HepG2 (cell line): ENCODE measurements around the gene G0S2. TPM values are rescaled to one million over a fixed set of nuclear protein-coding genes. Genes with fewer than 3 reads are reported as not detected.

Experiments used
- ATAC-seq: fragments of 200-7000 bp; cut with Tn5 transposase; 3 replicates; pipeline ENCODE4 v1.9.1; 2020; ENCODE audit warnings: mild to moderate bottlenecking, moderate library complexity
- BruUV-seq: library from RNA; stranded (reverse); fragments of 400-500 nt; replicated peaks from 2 replicates; lab custom pipeline; 2021; lab: Mats Ljungman, UMichigan
- CTCF ChIA-PET: fragments of 300-600 bp; formaldehyde crosslinking; extraction: SDS; loops from one replicate; lab custom pipeline; 2021; ENCODE audit warnings: low total read pairs, inconsistent platforms, low intra/inter-chr PET ratio; lab: Yijun Ruan, JAX
- POLR2A ChIA-PET: fragments of 350-600 bp; sonication (Branson Sonifier 250); formaldehyde crosslinking; loops from one replicate; lab custom pipeline; 2020; ENCODE audit warnings: antibody characterized with exemption, inconsistent platforms; lab: Yijun Ruan, JAX
- DNase-seq: peaks from one replicate; pipeline ENCODE4 v3.0.0-alpha.2; 2015; ENCODE audit warnings: low spot score
- FAIRE-seq: peaks from 3 replicates; lab custom pipeline; 2011; peaks lifted over from hg19 to GRCh38; lab: Jason Lieb, UNC
- H2AFZ ChIP-seq: one replicate; pipeline ENCODE4 v1.6.1; 2011; ENCODE audit warnings: low read length, inconsistent platforms
- H3K27ac ChIP-seq: fragments of 300-600 bp; 3 replicates; pipeline ENCODE4 v1.8.0; 2011; ENCODE audit warnings: mixed run types, mild to moderate bottlenecking, mixed read lengths, low read length, inconsistent platforms; ENCODE audit not compliant: insufficient read depth; ENCODE audit errors: extremely low read length
- H3K27me3 ChIP-seq, 2 experiments: fragments of 200-600 bp in 1 of 2; 2 replicates in 1 of 2; 3 replicates in 1 of 2; pipeline versions ENCODE4 v1.6.0 to v1.8.0; 2011; ENCODE audit warnings: low read length in 2 of 2, mild to moderate bottlenecking in 2 of 2, moderate library complexity in 2 of 2, inconsistent platforms in 1 of 2; ENCODE audit not compliant: insufficient read depth in 2 of 2, control insufficient read depth in 1 of 2
- H3K36me3 ChIP-seq, 2 experiments: fragments of 200-600 bp in 1 of 2; replicated peaks in 1 of 2; 2 replicates in 1 of 2; 3 replicates in 1 of 2; pipeline versions ENCODE4 v1.5.1 to v1.8.0; 2011; ENCODE audit warnings: low read length in 2 of 2, inconsistent platforms in 1 of 2; ENCODE audit not compliant: insufficient read depth in 2 of 2, control insufficient read depth in 1 of 2
- H3K4me1 ChIP-seq: 2 replicates; pipeline ENCODE4 v1.5.1; 2012; ENCODE audit warnings: low read length, inconsistent platforms; ENCODE audit not compliant: insufficient read depth
- H3K4me2 ChIP-seq: 2 replicates; pipeline ENCODE4 v1.6.0; 2011; ENCODE audit warnings: low read depth, low read length, inconsistent platforms
- H3K4me3 ChIP-seq, 3 experiments: fragments of 200-600 bp in 1 of 3; sonication (generic), shearing (Covaris generic) in 1 of 3; replicated peaks in 1 of 3; 2 replicates each; pipeline ENCODE4 v1.5.1; 2011 to 2016; ENCODE audit warnings: low read length in 3 of 3, inconsistent platforms in 2 of 3, low read depth in 2 of 3, mild to moderate bottlenecking in 2 of 3, control low read depth in 1 of 3, mixed read lengths in 1 of 3; ENCODE audit not compliant: insufficient read depth in 1 of 3
- H3K79me2 ChIP-seq: one replicate; pipeline ENCODE4 v1.6.1; 2011; ENCODE audit warnings: low read length, inconsistent platforms; ENCODE audit not compliant: insufficient read depth
- H3K9ac ChIP-seq: 2 replicates; pipeline ENCODE4 v1.6.0; 2011; ENCODE audit warnings: mild to moderate bottlenecking, low read depth, low read length, inconsistent platforms; ENCODE audit not compliant: insufficient read depth
- H3K9me3 ChIP-seq: 2 replicates; pipeline ENCODE4 v1.5.1; 2012; ENCODE audit warnings: mild to moderate bottlenecking, low read length
- H4K20me1 ChIP-seq: 2 replicates; pipeline ENCODE4 v1.6.0; 2011; ENCODE audit warnings: inconsistent platforms, mild to moderate bottlenecking, low read length, moderate library complexity; ENCODE audit not compliant: insufficient read depth
- FOXM1 ChIP-seq: sonication (generic); formaldehyde crosslinking; IDR thresholded peaks from 2 replicates; pipeline ENCODE4 v1.5.0; 2020; ENCODE audit warnings: missing genetic modification reagents
- FOXO1 ChIP-seq: sonication (generic); formaldehyde crosslinking; IDR thresholded peaks from 2 replicates; pipeline ENCODE4 v1.4.0; 2020; ENCODE audit warnings: missing genetic modification reagents
- HOXA3 ChIP-seq: sonication (generic); formaldehyde crosslinking; IDR thresholded peaks from 2 replicates; pipeline ENCODE4 v1.5.0; 2020; ENCODE audit warnings: missing genetic modification reagents
- NR2F1 ChIP-seq, 2 experiments: fragments of 450-650 bp in 1 of 2; formaldehyde crosslinking in 1 of 2; IDR thresholded peaks; 2 replicates each; pipeline versions ENCODE4 v1.5.0 to v1.6.1; 2016 to 2020; ENCODE audit warnings: mild to moderate bottlenecking in 1 of 2, missing compliant biosample characterization in 1 of 2, missing genetic modification reagents in 1 of 2, moderate library complexity in 1 of 2
- TBP ChIP-seq: sonication (generic); formaldehyde crosslinking; IDR thresholded peaks from 2 replicates; pipeline ENCODE4 v1.5.0; 2020; ENCODE audit warnings: missing genetic modification reagents
- ZBTB1 ChIP-seq: sonication (generic); formaldehyde crosslinking; IDR thresholded peaks from 2 replicates; pipeline ENCODE4 v1.4.0; 2020; ENCODE audit warnings: missing genetic modification reagents, borderline replicate concordance
- ZNF549 ChIP-seq: sonication (generic); formaldehyde crosslinking; IDR thresholded peaks from 2 replicates; pipeline ENCODE4 v1.5.0; 2020; ENCODE audit warnings: missing genetic modification reagents
- ZNF891 ChIP-seq: sonication (generic); formaldehyde crosslinking; IDR thresholded peaks from 2 replicates; pipeline ENCODE4 v1.5.0; 2020; ENCODE audit warnings: mild to moderate bottlenecking, missing genetic modification reagents
- WGBS: methylation state at CpG from one replicate; pipeline ENCODE4 v1.1.6; 2017; ENCODE audit warnings: low lambda C conversion rate; 5-methylcytosine and 5-hydroxymethylcytosine counted together
- in situ Hi-C: cut with HindIII; loops from 2 replicates; pipeline ENCODE4 v1.10.0; 2017; ENCODE audit warnings: low pct_unique_long_range_greater_than_20kb; ENCODE audit not compliant: extremely low pct_ligation_motif_present
- intact Hi-C: fragments of 100-400 bp; cut with micrococcal nuclease; formaldehyde crosslinking; loops from one replicate; pipeline ENCODE4 v1.10.0; 2022; ENCODE audit not compliant: unreplicated experiment
- polyA plus RNA-seq, 8 experiments: library from polyadenylated mRNA; depleted of rRNA in 3 of 8; stranded (reverse) in 7 of 8; unstranded in 1 of 8; fragments of >200 nt; fragmentation: Illumina TruSeq in 4 of 8; extraction: Trizol in 4 of 8; gene quantifications; 2 replicates each; pipeline versions ENCODE4 v1.2.1 to v1.2.3, GENCODE V29; 2011 to 2016; ENCODE audit warnings: low read depth in 4 of 8, missing spikeins in 1 of 8, mixed read lengths in 1 of 8; ENCODE audit not compliant: insufficient read depth in 1 of 8
- total RNA-seq, 5 experiments: library from RNA; depleted of rRNA; stranded (reverse); fragments of >200 nt; fragmentation: Illumina TruSeq; extraction: Trizol; gene quantifications; 2 replicates each; pipeline ENCODE4 v1.2.3, GENCODE V29; 2016; ENCODE audit warnings: low read depth in 1 of 5
- TF ChIP-seq, protein P1 (sequence below): fragments of 450-650 bp; IDR thresholded peaks from 2 replicates; pipeline ENCODE4 v1.6.1; 2016
- TF ChIP-seq, protein P2 (sequence below): IDR thresholded peaks from 2 replicates; pipeline ENCODE4 v1.6.1; 2016; ENCODE audit warnings: missing compliant biosample characterization, missing genetic modification reagents, borderline replicate concordance

G0S2 gene
- total and polyA plus RNA-seq, 2 of the 13 experiments (the other 11 are each of a cell fraction or from before 2014, with no cell fraction given) = not detected

DNA sequence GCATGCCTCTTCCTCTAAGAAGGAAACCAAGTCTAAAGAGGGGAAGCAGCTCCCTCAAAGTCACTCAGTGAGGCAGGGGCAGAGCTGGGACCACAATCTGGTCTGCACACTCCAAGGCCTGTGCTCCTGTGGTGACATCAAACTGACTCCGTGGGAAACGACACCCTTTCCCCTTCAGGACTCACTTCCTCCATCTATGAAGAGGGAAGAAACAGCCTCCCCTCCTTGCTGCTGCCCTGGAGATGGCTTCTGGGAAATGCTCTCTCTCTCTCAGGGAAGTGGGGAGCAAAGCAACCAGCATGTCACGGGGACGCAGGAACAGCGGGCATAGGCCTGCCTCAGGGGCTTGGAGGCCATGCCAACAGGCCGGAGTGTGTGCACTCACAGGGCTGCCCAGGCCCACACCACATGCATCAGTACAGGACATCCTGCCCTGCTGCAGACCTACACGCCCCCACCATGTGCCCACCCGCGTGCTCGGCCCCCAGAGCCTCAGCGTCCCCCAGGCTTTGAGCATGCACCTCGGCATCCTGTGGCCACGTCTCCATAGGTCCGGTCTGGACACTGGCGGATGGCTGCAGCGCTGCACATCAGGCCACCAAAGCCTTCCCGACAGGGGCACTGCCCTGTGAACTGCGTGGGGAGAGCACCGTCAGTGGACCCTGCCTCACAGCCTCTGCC, 48.7 kb upstream of the G0S2 start:
- intact Hi-C loops (loop anchor here (1.0 to 2.0 kb wide), 3 partner anchors 36 to 58 kb away; no protein-coding TSS in a partner anchor), in situ Hi-C loops (no loop called here)
- ATAC-seq = peak; percentile 11; the same call in 1 of the 3 replicates
- BruUV-seq = no TSS peak
- WGBS = 82% methylated on average over 6 of the region's 19 CpGs
- no peaks in the 10 kb centered on the region; a peak in 1 of 5 replicates for H3K27me3 ChIP-seq
- H3K4me1 ChIP-seq = peaks cover 8% of the 10 kb centered on the region
- H3K79me2 ChIP-seq = no peaks in the 10 kb centered on the region
- no peak overlapping the region for H3K4me3 ChIP-seq
- no peak for FAIRE-seq
- POLR2A ChIA-PET = no interaction called here
- H3K9ac ChIP-seq = no peak overlapping the region
- H3K27ac ChIP-seq = no peak overlapping the region
- H3K9me3 ChIP-seq = no peaks in the 10 kb centered on the region
- no peaks in the 10 kb centered on the region for H4K20me1 ChIP-seq
- H2AFZ ChIP-seq = no peak overlapping the region
- no peak for TF ChIP-seq NR2F1 (CRISPR knock-in tag; IDR thresholded peaks at IDR 0.05)
- no peak for TF ChIP-seq ZNF891 (CRISPR knock-in tag)
- no peak for TF ChIP-seq ZBTB1 (CRISPR knock-in tag)
- no peak for TF ChIP-seq FOXO1 (CRISPR knock-in tag)
- TF ChIP-seq HOXA3 (CRISPR knock-in tag) = no peak
- TF ChIP-seq FOXM1 (CRISPR knock-in tag) = no peak
- TF ChIP-seq, protein P1, sequence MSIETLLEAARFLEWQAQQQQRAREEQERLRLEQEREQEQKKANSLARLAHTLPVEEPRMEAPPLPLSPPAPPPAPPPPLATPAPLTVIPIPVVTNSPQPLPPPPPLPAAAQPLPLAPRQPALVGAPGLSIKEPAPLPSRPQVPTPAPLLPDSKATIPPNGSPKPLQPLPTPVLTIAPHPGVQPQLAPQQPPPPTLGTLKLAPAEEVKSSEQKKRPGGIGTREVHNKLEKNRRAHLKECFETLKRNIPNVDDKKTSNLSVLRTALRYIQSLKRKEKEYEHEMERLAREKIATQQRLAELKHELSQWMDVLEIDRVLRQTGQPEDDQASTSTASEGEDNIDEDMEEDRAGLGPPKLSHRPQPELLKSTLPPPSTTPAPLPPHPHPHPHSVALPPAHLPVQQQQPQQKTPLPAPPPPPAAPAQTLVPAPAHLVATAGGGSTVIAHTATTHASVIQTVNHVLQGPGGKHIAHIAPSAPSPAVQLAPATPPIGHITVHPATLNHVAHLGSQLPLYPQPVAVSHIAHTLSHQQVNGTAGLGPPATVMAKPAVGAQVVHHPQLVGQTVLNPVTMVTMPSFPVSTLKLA = no peak
- TF ChIP-seq, protein P2, sequence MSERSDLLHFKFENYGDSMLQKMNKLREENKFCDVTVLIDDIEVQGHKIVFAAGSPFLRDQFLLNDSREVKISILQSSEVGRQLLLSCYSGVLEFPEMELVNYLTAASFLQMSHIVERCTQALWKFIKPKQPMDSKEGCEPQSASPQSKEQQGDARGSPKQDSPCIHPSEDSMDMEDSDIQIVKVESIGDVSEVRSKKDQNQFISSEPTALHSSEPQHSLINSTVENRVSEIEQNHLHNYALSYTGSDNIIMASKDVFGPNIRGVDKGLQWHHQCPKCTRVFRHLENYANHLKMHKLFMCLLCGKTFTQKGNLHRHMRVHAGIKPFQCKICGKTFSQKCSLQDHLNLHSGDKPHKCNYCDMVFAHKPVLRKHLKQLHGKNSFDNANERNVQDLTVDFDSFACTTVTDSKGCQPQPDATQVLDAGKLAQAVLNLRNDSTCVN (CRISPR knock-in tag) = no peak
- no peak for TF ChIP-seq ZNF549 (CRISPR knock-in tag)
- TF ChIP-seq TBP (CRISPR knock-in tag) = no peak
- H3K36me3 ChIP-seq = no peaks in the 10 kb centered on the region
- H3K4me2 ChIP-seq = no peak overlapping the region
- CTCF ChIA-PET = interaction anchor here (2.9 kb wide), 1 partner anchor 49 kb away, joined by 14 read pairs; no protein-coding TSS in a partner anchor
- no peak for DNase-seq
